Measurements from ENCODE around the gene TRAPPC2L.

Gene TRAPPC2L

GRCh38 chr16:88899901-88900661 is 43.2 kb downstream of the TRAPPC2L start:
- H3K4me3 Mint-ChIP-seq = no peak overlapping the region
- no peaks in the 10 kb centered on the region for H3K27me3 Mint-ChIP-seq
- no peaks in the 10 kb centered on the region for H3K9me3 Mint-ChIP-seq

DNA sequence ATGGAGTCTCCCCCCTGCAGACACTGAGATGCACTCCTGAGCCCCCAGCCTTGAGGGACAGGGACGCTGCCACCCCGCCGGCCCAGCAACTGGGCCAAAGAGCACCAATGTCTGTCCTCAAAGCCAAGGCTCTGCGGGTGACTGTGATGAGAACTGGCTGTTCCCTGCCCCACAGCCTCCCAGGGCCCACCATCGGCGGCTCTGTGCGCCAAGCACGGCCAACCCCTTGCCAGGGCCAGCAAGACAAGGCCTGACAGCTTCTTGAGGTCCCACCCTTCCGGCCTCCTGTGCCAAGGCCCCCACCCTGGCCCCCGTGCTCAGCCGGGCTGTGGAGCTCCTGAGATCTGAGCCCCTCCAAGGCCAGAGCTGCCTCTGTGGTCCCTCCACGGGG is 43.7 kb downstream of the TRAPPC2L start:
- H3K27ac Mint-ChIP-seq = no peak overlapping the region
- H3K4me3 Mint-ChIP-seq = no peak overlapping the region
- no peaks in the 10 kb centered on the region for H3K9me3 Mint-ChIP-seq
- intact Hi-C loops (cut with micrococcal nuclease) = no loop called here
- H3K4me1 Mint-ChIP-seq (ENCODE audit: low read depth) = peaks cover 7% of the 10 kb centered on the region
- no peaks in the 10 kb centered on the region for H3K27me3 Mint-ChIP-seq
- H3K36me3 Mint-ChIP-seq (ENCODE audit: low read depth) = peaks cover 83% of the 10 kb centered on the region

More at GRCh38 chr16:88899901-88900661, 43.2 kb downstream of the TRAPPC2L start:
- H3K36me3 Mint-ChIP-seq (ENCODE audit: low read depth) = peaks cover 89% of the 10 kb centered on the region
- H3K4me1 Mint-ChIP-seq (ENCODE audit: low read depth) = peaks cover 4% of the 10 kb centered on the region
- intact Hi-C loops (cut with micrococcal nuclease) = no loop called here
- H3K27ac Mint-ChIP-seq = no peak overlapping the region

GRCh38 chr16:88901718-88902337 is 44.9 kb downstream of the TRAPPC2L start:
- H3K9me3 Mint-ChIP-seq = no peaks in the 10 kb centered on the region
- intact Hi-C loops (cut with micrococcal nuclease) = no loop called here
- no peaks in the 10 kb centered on the region for H3K27me3 Mint-ChIP-seq
- H3K27ac Mint-ChIP-seq = no peak overlapping the region
- peaks cover 13% of the 10 kb centered on the region for H3K4me1 Mint-ChIP-seq (ENCODE audit: low read depth)
- H3K36me3 Mint-ChIP-seq (ENCODE audit: low read depth) = peaks cover 72% of the 10 kb centered on the region
- no peak overlapping the region for H3K4me3 Mint-ChIP-seq

- no peaks in the 10 kb centered on the region for H3K9me3 Mint-ChIP-seq
Measured at GRCh38 chr16:88902744-88903143, 45.8 kb downstream of the TRAPPC2L start.

DNA sequence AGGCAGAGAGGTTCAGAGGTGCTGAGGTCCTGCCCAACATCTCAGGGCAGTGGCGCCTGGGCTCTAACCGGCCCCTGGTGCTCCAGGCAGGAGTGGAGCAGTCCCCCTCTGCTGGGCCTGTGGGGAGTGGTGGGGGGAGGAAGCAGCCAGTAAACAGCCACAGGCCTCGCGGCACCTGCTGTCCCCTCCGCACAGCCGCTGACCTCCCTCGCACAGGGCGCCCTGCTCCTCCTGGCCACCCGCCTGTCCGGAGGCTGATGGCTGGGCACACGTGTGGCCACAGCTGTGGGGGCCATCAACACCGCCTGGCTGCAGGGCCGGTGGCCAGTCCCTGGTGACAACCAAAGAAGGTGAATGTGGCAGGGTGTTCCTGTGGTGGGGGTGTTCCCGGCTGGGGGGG is 46.3 kb downstream of the TRAPPC2L start:
- Mint-ChIP-seq H3K27ac (no peak overlapping the region), H3K9me3 (no peaks in the 10 kb centered on the region), H3K4me1 (ENCODE audit: low read depth) (peaks cover 13% of the 10 kb centered on the region), H3K36me3 (ENCODE audit: low read depth) (peaks cover 57% of the 10 kb centered on the region), H3K27me3 (no peaks in the 10 kb centered on the region), H3K4me3 (no peak overlapping the region)
- intact Hi-C loops (cut with micrococcal nuclease) = no loop called here

More at GRCh38 chr16:88902744-88903143, 45.8 kb downstream of the TRAPPC2L start:
- H3K4me3 Mint-ChIP-seq = no peak overlapping the region
- peaks cover 13% of the 10 kb centered on the region for H3K4me1 Mint-ChIP-seq (ENCODE audit: low read depth)
- intact Hi-C loops (cut with micrococcal nuclease) = no loop called here
- H3K27me3 Mint-ChIP-seq = no peaks in the 10 kb centered on the region
- peaks cover 62% of the 10 kb centered on the region for H3K36me3 Mint-ChIP-seq (ENCODE audit: low read depth)
- H3K27ac Mint-ChIP-seq = no peak overlapping the region

DNA sequence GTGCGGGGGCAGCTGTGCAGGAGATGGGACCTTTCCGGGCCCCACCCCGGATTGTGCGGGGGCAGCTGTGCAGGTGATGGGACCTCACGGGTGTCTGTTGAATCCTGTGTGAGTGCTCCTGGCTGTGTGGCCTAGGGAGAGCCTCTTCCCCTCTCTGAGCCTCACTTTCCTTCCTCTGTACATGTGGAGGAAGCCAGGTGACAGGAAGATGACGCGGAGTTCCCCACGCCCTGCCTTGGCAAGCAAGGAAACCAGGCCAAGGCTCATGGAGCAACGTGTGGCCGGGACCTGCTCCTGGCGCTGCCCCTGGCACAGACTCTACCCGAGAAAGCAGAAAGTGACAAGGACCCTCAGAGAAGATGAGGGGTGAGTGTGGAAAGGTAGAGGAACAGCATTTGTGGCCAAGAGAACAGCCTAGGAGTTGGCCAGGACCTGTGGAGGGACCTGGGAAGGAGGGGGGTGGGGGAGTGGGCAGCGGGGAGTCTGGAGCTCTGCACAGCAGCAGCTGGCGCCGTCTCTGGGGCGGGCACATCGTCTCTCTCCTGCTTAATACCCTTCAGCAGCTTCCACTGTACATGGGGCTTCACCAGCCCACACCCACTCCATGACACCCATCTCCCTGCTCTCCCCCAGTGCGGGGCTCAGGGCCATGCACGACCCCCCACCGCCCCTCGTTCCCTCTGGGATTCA is 47.9 kb downstream of the TRAPPC2L start:
- H3K27me3 Mint-ChIP-seq = no peaks in the 10 kb centered on the region
- H3K4me3 Mint-ChIP-seq = no peak overlapping the region
- intact Hi-C loops (cut with micrococcal nuclease) = no loop called here
- peaks cover 57% of the 10 kb centered on the region for H3K36me3 Mint-ChIP-seq (ENCODE audit: low read depth)
- H3K9me3 Mint-ChIP-seq = no peaks in the 10 kb centered on the region
- H3K27ac Mint-ChIP-seq = no peak overlapping the region
- H3K4me1 Mint-ChIP-seq (ENCODE audit: low read depth) = peaks cover 13% of the 10 kb centered on the region

DNA sequence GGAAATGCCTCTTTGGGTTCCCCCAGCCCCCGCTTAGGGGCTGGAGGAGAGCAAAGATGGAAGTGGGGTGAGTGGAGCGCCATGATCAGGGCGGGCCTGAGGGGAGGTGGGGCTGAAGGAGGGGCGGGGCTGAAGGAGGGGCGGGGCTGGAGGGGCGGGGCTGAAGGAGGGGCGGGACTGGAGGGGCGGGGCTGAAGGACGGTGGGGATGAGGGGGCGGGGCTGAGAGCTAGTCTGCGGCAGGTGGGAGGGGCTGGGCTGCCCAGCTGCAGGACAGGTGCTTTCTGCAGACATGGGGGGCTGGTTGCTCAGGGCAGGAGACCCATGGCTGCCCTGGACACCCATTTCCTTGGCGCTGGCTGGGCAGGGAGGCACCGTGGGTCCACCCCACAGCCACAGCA is 48.6 kb downstream of the TRAPPC2L start:
- intact Hi-C loops (cut with micrococcal nuclease) = no loop called here
- Mint-ChIP-seq H3K27me3 (no peaks in the 10 kb centered on the region), H3K4me3 (no peak overlapping the region), H3K9me3 (no peaks in the 10 kb centered on the region), H3K27ac (no peak overlapping the region), H3K4me1 (ENCODE audit: low read depth) (peaks cover 19% of the 10 kb centered on the region), H3K36me3 (ENCODE audit: low read depth) (peaks cover 57% of the 10 kb centered on the region)

GRCh38 chr16:88906020-88906419 is 49.1 kb downstream of the TRAPPC2L start:
- intact Hi-C loops (cut with micrococcal nuclease) = no loop called here
- H3K36me3 Mint-ChIP-seq (ENCODE audit: low read depth) = peaks cover 52% of the 10 kb centered on the region
- no peak overlapping the region for H3K27ac Mint-ChIP-seq
- no peaks in the 10 kb centered on the region for H3K9me3 Mint-ChIP-seq
- H3K4me3 Mint-ChIP-seq = no peak overlapping the region
- H3K4me1 Mint-ChIP-seq (ENCODE audit: low read depth) = peaks cover 19% of the 10 kb centered on the region
- no peaks in the 10 kb centered on the region for H3K27me3 Mint-ChIP-seq

DNA sequence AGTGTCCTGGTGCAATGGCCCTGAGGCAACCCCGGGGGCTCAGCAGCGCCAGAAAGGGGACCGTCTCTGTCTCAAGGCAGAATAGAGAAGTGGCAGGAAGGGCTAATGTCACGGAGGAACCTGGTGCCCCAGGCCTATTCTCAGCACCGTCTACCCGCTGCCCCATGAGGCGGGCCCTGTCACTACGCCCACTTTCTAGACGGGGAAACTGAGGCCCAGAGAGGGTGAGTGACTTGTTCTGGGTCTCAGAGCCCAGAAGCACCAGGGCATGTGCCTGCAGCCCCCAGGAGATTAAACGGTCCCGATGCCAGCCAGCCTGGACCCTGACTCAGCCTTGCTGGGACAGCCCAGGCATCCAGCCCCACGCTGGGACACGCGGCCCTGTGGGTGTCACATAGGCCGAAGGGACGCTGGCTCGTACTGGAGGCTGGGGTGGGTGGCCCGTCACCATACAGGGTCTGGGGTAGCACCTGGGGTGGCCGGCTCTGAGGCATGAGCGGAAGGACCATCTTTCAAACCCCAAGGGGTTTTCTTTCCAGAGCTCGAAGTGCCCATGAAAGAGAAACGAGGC is 49.7 kb downstream of the TRAPPC2L start:
- H3K27ac Mint-ChIP-seq = no peak overlapping the region

DNA sequence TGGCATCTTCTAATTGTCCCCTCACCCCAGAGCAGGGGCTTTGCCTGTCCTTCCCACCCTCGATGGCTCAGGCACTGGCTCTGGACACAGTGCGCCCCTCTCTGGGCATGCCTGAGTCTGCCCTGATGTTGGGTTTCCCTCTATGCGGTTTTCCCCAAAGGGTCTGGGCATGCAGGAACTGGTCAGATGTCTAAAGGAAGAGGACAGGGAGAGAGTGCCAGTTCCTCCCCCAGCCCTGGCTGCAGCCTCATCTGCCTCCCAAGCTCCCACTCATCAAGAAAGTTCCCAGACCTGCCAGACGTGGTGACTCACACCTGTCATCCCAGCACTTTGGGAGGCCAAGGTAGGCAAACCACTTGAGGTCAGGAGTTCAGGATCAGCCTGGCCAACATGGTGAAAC is 50.8 kb downstream of the TRAPPC2L start:
- Mint-ChIP-seq H3K36me3 (ENCODE audit: low read depth) (peaks cover 51% of the 10 kb centered on the region), H3K27ac (no peak overlapping the region), H3K9me3 (no peaks in the 10 kb centered on the region), H3K4me3 (no peak overlapping the region), H3K27me3 (no peaks in the 10 kb centered on the region), H3K4me1 (ENCODE audit: low read depth) (peaks cover 19% of the 10 kb centered on the region)
- intact Hi-C loops (cut with micrococcal nuclease) = no loop called here

More for the DNA sequence above, 49.7 kb downstream of the TRAPPC2L start:
- Mint-ChIP-seq H3K27me3 (no peaks in the 10 kb centered on the region), H3K4me1 (ENCODE audit: low read depth) (peaks cover 19% of the 10 kb centered on the region), H3K4me3 (no peak overlapping the region), H3K36me3 (ENCODE audit: low read depth) (peaks cover 52% of the 10 kb centered on the region), H3K9me3 (no peaks in the 10 kb centered on the region)
- intact Hi-C loops (cut with micrococcal nuclease) = no loop called here

GRCh38 chr16:88908307-88908706 is 51.4 kb downstream of the TRAPPC2L start:
- intact Hi-C loops (cut with micrococcal nuclease) = no loop called here
- Mint-ChIP-seq H3K27ac (no peak overlapping the region), H3K36me3 (ENCODE audit: low read depth) (peaks cover 51% of the 10 kb centered on the region), H3K9me3 (no peaks in the 10 kb centered on the region), H3K27me3 (no peaks in the 10 kb centered on the region), H3K4me3 (no peak overlapping the region), H3K4me1 (ENCODE audit: low read depth) (peaks cover 19% of the 10 kb centered on the region)

DNA sequence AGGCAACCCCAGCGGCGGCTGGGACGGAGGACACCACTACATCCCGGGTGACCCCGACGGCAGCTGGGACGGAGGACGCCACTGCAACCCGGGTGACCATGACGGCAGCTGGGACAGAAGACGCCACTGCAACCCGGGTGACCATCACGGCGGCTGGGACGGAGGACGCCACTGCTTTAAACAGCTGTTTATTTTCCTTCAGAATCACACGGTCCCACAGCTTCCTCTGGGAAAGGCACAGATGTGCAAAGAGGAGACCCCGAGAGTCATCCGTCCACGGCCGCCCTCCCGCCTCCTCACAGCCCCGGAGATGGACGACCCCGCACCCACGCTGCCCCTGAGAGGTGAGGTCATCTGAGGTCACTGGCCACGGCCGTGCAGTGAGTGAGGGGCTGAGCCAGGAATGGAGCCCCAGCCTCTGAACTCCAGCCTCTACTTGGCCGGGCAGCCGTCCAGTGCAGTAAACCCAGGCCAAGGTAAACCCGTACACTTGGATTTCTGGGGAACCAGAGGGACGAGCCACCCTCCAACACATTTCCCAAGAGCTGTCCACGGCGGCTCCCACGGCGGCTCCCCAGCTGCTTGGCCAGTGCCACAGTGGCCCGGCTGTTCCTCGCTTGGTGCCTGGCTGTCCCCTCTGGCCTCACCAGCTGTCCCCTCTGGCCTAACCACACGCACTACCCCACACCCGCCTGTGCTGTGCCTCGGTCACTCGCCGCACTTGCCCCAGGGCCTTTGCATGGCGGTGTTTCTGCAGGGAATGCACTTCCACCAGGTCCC is 52.7 kb downstream of the TRAPPC2L start:
- intact Hi-C loops (cut with micrococcal nuclease) = no loop called here
- H3K27ac Mint-ChIP-seq = no peak overlapping the region
- peaks cover 19% of the 10 kb centered on the region for H3K4me1 Mint-ChIP-seq (ENCODE audit: low read depth)
- no peaks in the 10 kb centered on the region for H3K9me3 Mint-ChIP-seq
- no peak overlapping the region for H3K4me3 Mint-ChIP-seq
- peaks cover 54% of the 10 kb centered on the region for H3K36me3 Mint-ChIP-seq (ENCODE audit: low read depth)
- no peaks in the 10 kb centered on the region for H3K27me3 Mint-ChIP-seq

- Mint-ChIP-seq H3K27ac (no peak overlapping the region), H3K4me1 (ENCODE audit: low read depth) (peaks cover 12% of the 10 kb centered on the region), H3K9me3 (no peaks in the 10 kb centered on the region), H3K36me3 (ENCODE audit: low read depth) (peaks cover 54% of the 10 kb centered on the region), H3K4me3 (no peak overlapping the region), H3K27me3 (no peaks in the 10 kb centered on the region)
- intact Hi-C loops (cut with micrococcal nuclease) = no loop called here
Measured at GRCh38 chr16:88910284-88911135, 53.6 kb downstream of the TRAPPC2L start.
